Measurements from ENCODE around the gene TEAD3. TPM values are rescaled to one million over a fixed set of nuclear protein-coding genes. Genes with fewer than 3 reads are reported as not detected.

The TEAD3 gene
- total RNA-seq, 2 experiments from 2014 or later = not detected

GRCh38 chr6:35505999-35506412, 9.1 kb upstream of the TEAD3 start:
- ChIA-PET CTCF (ENCODE audit: unreplicated experiment) (no interaction called here), POLR2A (no interaction called here)
- H3K4me1 ChIP-seq (ENCODE audit: insufficient read depth, low read length, poor library complexity, severe bottlenecking) = peaks cover 11% of the 10 kb centered on the region
- intact Hi-C loops (cut with micrococcal nuclease; ENCODE audit: unreplicated experiment) = no loop called here
- no peaks in the 10 kb centered on the region for H3K79me2 ChIP-seq (ENCODE audit: insufficient read depth, low read depth, low read length)
- TF ChIP-seq, protein P1, sequence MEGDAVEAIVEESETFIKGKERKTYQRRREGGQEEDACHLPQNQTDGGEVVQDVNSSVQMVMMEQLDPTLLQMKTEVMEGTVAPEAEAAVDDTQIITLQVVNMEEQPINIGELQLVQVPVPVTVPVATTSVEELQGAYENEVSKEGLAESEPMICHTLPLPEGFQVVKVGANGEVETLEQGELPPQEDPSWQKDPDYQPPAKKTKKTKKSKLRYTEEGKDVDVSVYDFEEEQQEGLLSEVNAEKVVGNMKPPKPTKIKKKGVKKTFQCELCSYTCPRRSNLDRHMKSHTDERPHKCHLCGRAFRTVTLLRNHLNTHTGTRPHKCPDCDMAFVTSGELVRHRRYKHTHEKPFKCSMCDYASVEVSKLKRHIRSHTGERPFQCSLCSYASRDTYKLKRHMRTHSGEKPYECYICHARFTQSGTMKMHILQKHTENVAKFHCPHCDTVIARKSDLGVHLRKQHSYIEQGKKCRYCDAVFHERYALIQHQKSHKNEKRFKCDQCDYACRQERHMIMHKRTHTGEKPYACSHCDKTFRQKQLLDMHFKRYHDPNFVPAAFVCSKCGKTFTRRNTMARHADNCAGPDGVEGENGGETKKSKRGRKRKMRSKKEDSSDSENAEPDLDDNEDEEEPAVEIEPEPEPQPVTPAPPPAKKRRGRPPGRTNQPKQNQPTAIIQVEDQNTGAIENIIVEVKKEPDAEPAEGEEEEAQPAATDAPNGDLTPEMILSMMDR (conservative IDR thresholded peaks at IDR 0.05; ENCODE audit: low read length) = no peak
- TF ChIP-seq EZH2phosphoT487 (IDR thresholded peaks at IDR 0.05; ENCODE audit: borderline replicate concordance, low read depth, low read length) = no peak
- no peaks in the 10 kb centered on the region for H3K36me3 ChIP-seq (ENCODE audit: insufficient read depth, low read length)
- no peaks in the 10 kb centered on the region for H3K9me3 ChIP-seq (ENCODE audit: low read length)
- DNase-seq (ENCODE audit: low spot score) = no peak
- no peaks in the 10 kb centered on the region for H3K9me2 ChIP-seq (ENCODE audit: insufficient read depth, low read length)
- no peaks in the 10 kb centered on the region for H4K20me1 ChIP-seq (ENCODE audit: insufficient read depth, low read length)
- H3K4me3 ChIP-seq (ENCODE audit: low read depth, low read length, poor library complexity, severe bottlenecking) = no peak overlapping the region
- no TSS peak for BruUV-seq (replicated peaks)
- no peak overlapping the region for H3K27ac ChIP-seq (ENCODE audit: low read depth, low read length, poor library complexity, severe bottlenecking)
- no peak overlapping the region for H2AFZ ChIP-seq (ENCODE audit: low read length)
- H3K4me2 ChIP-seq (ENCODE audit: low read length) = no peak overlapping the region

DNA sequence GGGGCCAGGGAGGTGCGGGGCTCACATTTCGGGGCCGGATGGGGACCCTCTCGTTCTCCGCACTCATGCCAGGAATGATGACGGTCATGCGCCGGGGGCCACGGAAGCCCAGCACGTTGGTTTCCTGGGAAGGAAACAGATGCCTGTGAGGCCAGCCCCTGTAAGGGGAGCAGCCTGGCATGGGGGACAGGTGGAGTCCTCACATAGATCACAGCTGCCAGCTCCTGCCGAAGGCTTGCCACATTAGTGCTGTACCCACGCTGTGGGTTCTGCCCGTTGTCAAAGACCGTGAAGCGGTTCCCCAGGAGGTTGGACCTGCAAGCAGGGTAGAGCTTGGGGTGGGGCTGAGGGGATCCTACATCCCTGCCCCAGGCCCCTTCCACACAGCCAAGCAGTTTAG, 6.7 kb upstream of the TEAD3 start:
- Histone ChIP-seq H4K20me1 (ENCODE audit: insufficient read depth, low read length) (no peaks in the 10 kb centered on the region), H3K9me3 (ENCODE audit: low read length) (no peaks in the 10 kb centered on the region), H3K36me3 (ENCODE audit: insufficient read depth, low read length) (no peaks in the 10 kb centered on the region), H3K4me2 (ENCODE audit: low read length) (no peak overlapping the region), H3K4me3 (ENCODE audit: low read depth, low read length, poor library complexity, severe bottlenecking) (no peak overlapping the region), H3K9me2 (ENCODE audit: insufficient read depth, low read length) (no peaks in the 10 kb centered on the region), H3K27ac (ENCODE audit: low read depth, low read length, poor library complexity, severe bottlenecking) (no peak overlapping the region), H2AFZ (ENCODE audit: low read length) (no peak overlapping the region), H3K4me1 (ENCODE audit: insufficient read depth, low read length, poor library complexity, severe bottlenecking) (no peaks in the 10 kb centered on the region), H3K79me2 (ENCODE audit: insufficient read depth, low read depth, low read length) (no peaks in the 10 kb centered on the region)
- intact Hi-C loops (cut with micrococcal nuclease; ENCODE audit: unreplicated experiment) = no loop called here
- TF ChIP-seq, protein P1 (conservative IDR thresholded peaks at IDR 0.05; ENCODE audit: low read length) = no peak
- no peak for TF ChIP-seq EZH2phosphoT487 (IDR thresholded peaks at IDR 0.05; ENCODE audit: borderline replicate concordance, low read depth, low read length)
- CTCF ChIA-PET (ENCODE audit: unreplicated experiment) = no interaction called here
- POLR2A ChIA-PET = no interaction called here
- no TSS peak for BruUV-seq (replicated peaks)
- DNase-seq (ENCODE audit: low spot score) = no peak

GRCh38 chr6:35501784-35502183, 4.9 kb upstream of the TEAD3 start:
- POLR2A ChIA-PET = interaction anchor here (0.6 kb wide), 1 partner anchor 260 kb away, joined by 3 read pairs; no protein-coding TSS in a partner anchor
- TF ChIP-seq, protein P1 (conservative IDR thresholded peaks at IDR 0.05; ENCODE audit: low read length) = no peak
- TF ChIP-seq EZH2phosphoT487 (IDR thresholded peaks at IDR 0.05; ENCODE audit: borderline replicate concordance, low read depth, low read length) = no peak
- Histone ChIP-seq H3K36me3 (ENCODE audit: insufficient read depth, low read length) (no peaks in the 10 kb centered on the region), H3K4me3 (ENCODE audit: low read depth, low read length, poor library complexity, severe bottlenecking) (no peak overlapping the region), H3K27ac (ENCODE audit: low read depth, low read length, poor library complexity, severe bottlenecking) (no peak overlapping the region), H4K20me1 (ENCODE audit: insufficient read depth, low read length) (no peaks in the 10 kb centered on the region), H3K9me2 (ENCODE audit: insufficient read depth, low read length) (no peaks in the 10 kb centered on the region), H2AFZ (ENCODE audit: low read length) (no peak overlapping the region), H3K4me1 (ENCODE audit: insufficient read depth, low read length, poor library complexity, severe bottlenecking) (peaks cover 8% of the 10 kb centered on the region), H3K9me3 (ENCODE audit: low read length) (no peaks in the 10 kb centered on the region), H3K79me2 (ENCODE audit: insufficient read depth, low read depth, low read length) (no peaks in the 10 kb centered on the region), H3K4me2 (ENCODE audit: low read length) (no peak overlapping the region)
- CTCF ChIA-PET (ENCODE audit: unreplicated experiment) = no interaction called here
- no TSS peak for BruUV-seq (replicated peaks)
- no peak for DNase-seq (ENCODE audit: low spot score)
- intact Hi-C loops (cut with micrococcal nuclease; ENCODE audit: unreplicated experiment) = no loop called here
